Pancreas (tissue), 10 donors: ENCODE results near the gene RABGGTA. TPM values are rescaled to one million over a fixed set of nuclear protein-coding genes. Genes with fewer than 3 reads are reported as not detected.

Source experiments
- ATAC-seq, 4 donors: fragments of 200-7000 bp; cut with Tn5 transposase; one replicate each; pipeline versions ENCODE4 v1.8.0 to v1.9.1; 2020; ENCODE audit warnings: mild to moderate bottlenecking in 4 of 4, moderate library complexity in 4 of 4
- DNase-seq, 6 donors: peaks; one replicate each; pipeline ENCODE4 v3.0.0-alpha.2; 2020
- FAIRE-seq: peaks from 2 replicates; lab custom pipeline; 2012; peaks lifted over from hg19 to GRCh38; lab: Jason Lieb, UNC
- H3K27ac ChIP-seq, 4 donors: fragments of 200-600 bp; sonication (generic); 1 replicate in 3 of 4; 2 replicates in 1 of 4; pipeline versions ENCODE4 v1.5.0 to v1.8.0; 2020
- H3K27me3 ChIP-seq, 4 donors: fragments of 200-600 bp; one replicate each; pipeline ENCODE4 v1.8.0; 2021
- H3K36me3 ChIP-seq, 3 donors: fragments of 200-600 bp; sonication (generic) in 1 of 3; one replicate each; pipeline versions ENCODE4 v1.5.0 to v1.8.0; 2020 to 2021
- H3K4me1 ChIP-seq, 3 donors: fragments of 200-600 bp; one replicate each; pipeline ENCODE4 v1.8.0; 2021
- H3K4me3 ChIP-seq, 4 donors: fragments of 200-600 bp; sonication (generic) in 2 of 4; one replicate each; pipeline versions ENCODE4 v1.5.0 to v1.8.0; 2020 to 2021
- H3K9me3 ChIP-seq, 4 donors: fragments of 200-600 bp; one replicate each; pipeline ENCODE4 v1.8.0; 2021
- WGBS, 2 donors: extraction: QIAGEN DNeasy Blood & Tissue Kit; methylation state at CpG; one replicate each; pipeline ENCODE4 v1.1.7; 2013; 5-methylcytosine and 5-hydroxymethylcytosine counted together
- intact Hi-C, 3 donors: fragments of 100-400 bp; cut with DNase I; formaldehyde crosslinking; loops; one replicate each; pipeline versions ENCODE4 v1.11.1 to v1.14.2; 2022
- polyA plus RNA-seq, 2 donors: library from polyadenylated mRNA; stranded (reverse); fragments of 200-250 nt; gene quantifications; one replicate each; pipeline ENCODE4 v1.2.3, GENCODE V29; 2013
- total RNA-seq, 6 donors: library from RNA; stranded (reverse); fragmentation: NEBNext Ultra II Directional in 4 of 6; extraction: Animal tissue kit (Norgen Biotek cat#: 25700) in 4 of 6; gene quantifications; one replicate each; pipeline versions ENCODE4 v1.2.1 to v1.2.4, GENCODE V29; 2021 to 2023
- TF ChIP-seq, protein P1 (sequence below), 4 donors: fragments of 200-600 bp; sonication (generic) in 3 of 4; IDR thresholded peaks; one replicate each; pipeline versions ENCODE4 v1.5.0 to v1.8.0; 2021; ENCODE audit warnings: antibody characterized with exemption in 4 of 4
- donor health status: healthy with polysubstance abuse.
- donor health status: DM: no; HTN: no; CAD: no; lungs with moderate emphysema.
- donor health status: DM: no; HTN: no; CAD: no.
- donor health status: control.
- donor health status: control.
- donor health status: Bipolar disorder and iron deficiency.
- donor health status: DM: yes; HTN: yes; CAD: no.
- donor health status: DM: no; HTN: no; CAD: no.
- donor health status: DM: no; HTN: no; CAD: no.
- donor health status: DM: yes; HTN: yes; CAD: no.

RABGGTA gene
- total and polyA plus RNA-seq, 8 donors = 15.4 to 51.5 (median 19.9) TPM

DNA sequence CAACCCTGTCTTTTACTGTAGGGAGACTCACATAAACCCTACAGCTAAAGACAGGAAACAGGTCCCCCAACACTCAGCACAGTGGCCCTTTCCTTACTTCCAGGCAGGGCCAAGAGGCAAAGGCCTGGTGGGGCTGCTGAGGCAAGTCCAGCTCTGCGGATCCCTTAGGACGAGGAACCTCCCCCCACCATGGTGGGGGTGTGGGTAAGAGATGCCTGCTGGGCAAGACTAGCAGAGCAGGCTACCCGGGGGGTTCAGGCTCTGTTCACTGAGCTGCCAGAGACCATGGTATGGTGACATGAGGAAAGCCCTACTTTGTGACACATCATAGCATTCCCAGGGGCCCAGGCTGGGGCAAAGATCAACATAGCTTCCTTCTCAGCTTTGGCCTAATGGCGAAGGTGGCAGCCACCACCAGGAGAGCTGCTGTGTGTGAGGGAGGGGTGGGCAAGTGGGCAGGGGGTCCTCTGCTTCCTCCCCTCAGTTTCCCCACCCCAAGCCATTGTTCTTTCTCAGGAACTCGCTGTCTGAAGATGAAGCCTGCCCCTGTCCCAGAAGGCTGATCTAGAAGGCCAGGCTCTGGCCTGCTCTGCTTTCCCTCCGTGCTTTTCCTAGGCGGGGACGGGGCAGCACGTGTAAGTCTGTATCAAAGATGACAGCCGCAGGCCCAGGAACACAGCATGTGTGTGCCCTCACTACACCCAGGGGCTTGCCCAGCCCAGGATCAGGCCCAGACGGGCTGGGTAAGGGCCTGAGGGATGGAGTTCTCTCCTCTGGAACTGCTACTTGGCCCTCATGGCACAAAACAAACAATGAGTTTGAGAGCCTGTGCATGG is 18.9 kb downstream of the RABGGTA start:
- Histone ChIP-seq H3K27ac (no peak overlapping the region), H3K9me3 (no peaks in the 10 kb centered on the region), H3K4me3 (no peak overlapping the region), H3K4me1 (no peaks in the 10 kb centered on the region), H3K27me3 (no peaks in the 10 kb centered on the region), H3K36me3 (no peaks in the 10 kb centered on the region)
- ATAC-seq = no peak
- DNase-seq = peak in 1 of 6 donors; percentile 41
- intact Hi-C loops = no loop called here
- no peak for FAIRE-seq
- TF ChIP-seq, protein P1, sequence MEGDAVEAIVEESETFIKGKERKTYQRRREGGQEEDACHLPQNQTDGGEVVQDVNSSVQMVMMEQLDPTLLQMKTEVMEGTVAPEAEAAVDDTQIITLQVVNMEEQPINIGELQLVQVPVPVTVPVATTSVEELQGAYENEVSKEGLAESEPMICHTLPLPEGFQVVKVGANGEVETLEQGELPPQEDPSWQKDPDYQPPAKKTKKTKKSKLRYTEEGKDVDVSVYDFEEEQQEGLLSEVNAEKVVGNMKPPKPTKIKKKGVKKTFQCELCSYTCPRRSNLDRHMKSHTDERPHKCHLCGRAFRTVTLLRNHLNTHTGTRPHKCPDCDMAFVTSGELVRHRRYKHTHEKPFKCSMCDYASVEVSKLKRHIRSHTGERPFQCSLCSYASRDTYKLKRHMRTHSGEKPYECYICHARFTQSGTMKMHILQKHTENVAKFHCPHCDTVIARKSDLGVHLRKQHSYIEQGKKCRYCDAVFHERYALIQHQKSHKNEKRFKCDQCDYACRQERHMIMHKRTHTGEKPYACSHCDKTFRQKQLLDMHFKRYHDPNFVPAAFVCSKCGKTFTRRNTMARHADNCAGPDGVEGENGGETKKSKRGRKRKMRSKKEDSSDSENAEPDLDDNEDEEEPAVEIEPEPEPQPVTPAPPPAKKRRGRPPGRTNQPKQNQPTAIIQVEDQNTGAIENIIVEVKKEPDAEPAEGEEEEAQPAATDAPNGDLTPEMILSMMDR (IDR thresholded peaks at IDR 0.05) = no peak
- 78 to 80% methylated on average over 11 of the region's 11 CpGs for WGBS, 2 donors

GRCh38 chr14:24251880-24252288 is 19.5 kb downstream of the RABGGTA start:
- Histone ChIP-seq H3K9me3 (no peaks in the 10 kb centered on the region), H3K27ac (no peak overlapping the region), H3K27me3 (no peaks in the 10 kb centered on the region), H3K4me3 (no peak overlapping the region), H3K36me3 (no peaks in the 10 kb centered on the region), H3K4me1 (no peaks in the 10 kb centered on the region)
- peak in 1 of 6 donors; percentile 11 for DNase-seq
- intact Hi-C loops = no loop called here
- WGBS, 2 donors = 91 to 94% methylated on average over 1 of the region's 1 CpG
- ATAC-seq = peak in 1 of 4 donors; percentile 69
- TF ChIP-seq, protein P1 (IDR thresholded peaks at IDR 0.05) = no peak
- FAIRE-seq = no peak

- TF ChIP-seq, protein P1 (IDR thresholded peaks at IDR 0.05) = no peak
- no peaks in the 10 kb centered on the region for H3K4me1 ChIP-seq
- DNase-seq = peak in 1 of 6 donors; percentile 18
- intact Hi-C loops = no loop called here
- no peak overlapping the region for H3K27ac ChIP-seq
- WGBS, 2 donors = 53 to 70% methylated on average over 4 of the region's 4 CpGs
- H3K27me3 ChIP-seq = no peaks in the 10 kb centered on the region
- no peaks in the 10 kb centered on the region for H3K9me3 ChIP-seq
- no peak for FAIRE-seq
- no peaks in the 10 kb centered on the region for H3K36me3 ChIP-seq
- no peak overlapping the region for H3K4me3 ChIP-seq
- ATAC-seq = no peak
These were observed 21.0 kb downstream of the RABGGTA start for GRCh38 chr14:24250354-24250753.

DNA sequence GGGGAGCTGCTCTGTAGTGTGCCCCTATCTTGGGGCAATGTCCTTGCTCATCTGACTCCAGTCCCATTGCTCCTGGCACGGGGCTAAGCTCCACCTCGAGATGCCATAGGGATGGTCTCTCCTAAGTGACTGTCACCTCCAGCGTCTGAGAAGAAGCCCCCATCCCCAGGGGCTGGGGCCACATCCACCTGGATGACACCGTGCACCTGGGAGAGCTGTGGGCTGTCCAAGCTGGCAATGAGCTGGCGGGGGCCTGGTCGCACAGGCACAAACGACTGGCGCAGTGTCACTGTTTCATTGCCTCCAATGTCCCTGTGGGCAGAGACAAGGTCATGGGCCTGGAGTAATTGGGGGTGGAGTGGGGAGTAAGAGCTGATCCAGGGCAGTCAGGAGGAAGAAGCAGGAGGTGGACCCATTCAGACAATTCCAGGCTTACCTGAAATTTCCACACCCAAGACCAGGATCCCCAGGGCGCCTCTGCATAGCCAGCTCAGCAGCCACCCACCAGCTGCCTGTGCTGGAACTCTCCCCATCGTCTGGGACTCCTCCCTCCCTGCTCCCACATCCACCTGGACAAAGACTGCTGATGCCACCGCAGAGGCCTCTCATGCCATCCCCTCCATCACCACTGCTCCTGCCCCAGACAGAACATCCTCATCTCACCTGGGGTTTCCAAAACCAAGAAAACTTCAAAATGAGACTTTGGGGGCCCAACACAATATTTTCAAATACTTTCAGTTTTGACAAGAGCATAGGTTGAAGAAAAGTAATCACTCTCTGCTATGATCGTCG is 22.0 kb downstream of the RABGGTA start:
- ATAC-seq = no peak
- Histone ChIP-seq H3K27me3 (no peaks in the 10 kb centered on the region), H3K4me3 (no peak overlapping the region), H3K9me3 (no peaks in the 10 kb centered on the region), H3K27ac (no peak overlapping the region), H3K4me1 (no peaks in the 10 kb centered on the region), H3K36me3 (no peaks in the 10 kb centered on the region)
- intact Hi-C loops = loop anchor here in 2 of 3 donors (5.0 kb wide), 2 partner anchors 33 to 48 kb away; partner anchors contain the start of genes DHRS1 (in 1 of the 2) and NOP9 (in 1 of the 2)
- WGBS, 2 donors = 64 to 75% methylated on average over 13 of the region's 13 CpGs
- peak in 1 of 6 donors; percentile 39 for DNase-seq
- no peak for FAIRE-seq
- TF ChIP-seq, protein P1 (IDR thresholded peaks at IDR 0.05) = no peak
